Measurements from ENCODE around the gene ZNG1E.
"Not testable (repeated sequence)": the region's sequence is repeated elsewhere in the genome, so short reads cannot be mapped to it uniquely, and the experiment has no call there.

ZNG1E gene

GRCh38 chr9:65675589-65676021, at the start of gene ZNG1E:
ZNG1E (plus strand) TSS chr9:65675928; CDS start chr9:65675977, 49 bp downstream.
- peak; percentile 50 for DNase-seq

- DNase-seq = not testable (repeated sequence)
These were observed 2.1 kb upstream of the ZNG1E start for GRCh38 chr9:65673579-65673978.

- not testable (repeated sequence) for DNase-seq
These were observed 710 bp upstream of the ZNG1E start for GRCh38 chr9:65675018-65675417.

DNA sequence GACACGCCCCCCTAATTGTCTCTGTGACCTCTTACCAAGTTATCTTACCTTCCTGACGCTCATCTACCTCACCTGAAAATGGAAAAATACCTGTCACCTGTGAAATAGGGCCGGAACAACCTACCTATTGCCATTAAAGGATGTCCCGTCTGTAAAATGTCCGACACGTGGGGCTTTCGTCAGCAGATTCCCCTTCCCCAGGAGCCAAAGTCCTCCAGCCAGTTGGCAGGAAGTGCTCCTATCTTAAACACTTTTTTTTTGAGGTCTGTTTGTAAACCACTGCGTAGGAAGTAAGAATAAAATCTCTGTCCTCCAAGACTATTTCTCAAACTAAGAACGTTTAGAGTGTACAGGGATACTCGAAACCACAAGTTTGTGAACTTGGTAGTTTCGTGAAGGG, 661 bp downstream of the ZNG1E start:
- DNase-seq = peak; percentile 8

DNA sequence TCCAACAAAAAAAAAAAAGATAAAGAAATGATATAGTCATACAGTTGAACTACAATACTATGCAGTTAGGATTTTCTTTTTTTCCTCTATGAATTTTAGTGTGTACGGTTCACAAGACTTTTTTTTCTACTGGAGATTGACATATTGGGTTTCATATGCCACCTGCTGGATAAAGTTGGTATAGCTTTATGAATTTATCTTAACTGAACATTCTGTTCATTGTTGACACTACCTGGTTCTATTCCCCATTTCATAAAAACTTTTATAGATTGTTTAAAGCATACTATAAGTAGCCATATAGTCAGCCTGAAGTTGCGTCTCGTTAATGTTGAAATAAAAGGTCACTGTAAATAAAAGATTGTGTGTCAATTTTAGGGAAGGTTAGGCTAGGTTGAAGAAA, 2.8 kb downstream of the ZNG1E start:
- DNase-seq = not testable (repeated sequence)

DNA sequence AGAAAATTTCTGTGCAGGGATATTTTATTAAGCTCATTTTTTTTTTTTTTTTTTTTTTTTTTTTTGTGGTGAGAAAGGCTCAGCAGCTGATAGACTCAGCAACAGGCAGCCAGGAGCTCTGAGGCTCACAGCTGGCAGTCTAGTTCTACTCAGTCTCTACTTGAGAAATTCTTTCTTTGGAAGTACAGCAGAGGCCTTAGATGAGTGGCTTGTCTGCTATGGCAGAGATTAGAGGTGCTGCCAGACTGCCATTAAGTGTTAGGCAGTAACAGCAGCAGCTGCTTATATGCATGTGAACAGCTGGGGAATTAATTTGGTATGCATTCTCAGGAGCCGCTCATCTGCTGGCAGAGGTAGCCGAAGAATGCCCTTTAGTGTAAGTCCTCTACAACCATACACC, 27.8 kb downstream of the ZNG1E start:
- DNase-seq = not testable (repeated sequence)

GRCh38 chr9:65714445-65714844, 38.7 kb downstream of the ZNG1E start:
- DNase-seq = not testable (repeated sequence)

- not testable (repeated sequence) for DNase-seq
These were observed 61.4 kb downstream of the ZNG1E start, which contains the start of gene FOXD4L4 for GRCh38 chr9:65737096-65737564. FOXD4L4 (plus strand) TSS chr9:65737146; CDS start chr9:65737146, 0 bp downstream.

GRCh38 chr9:65738133-65738532, 62.4 kb downstream of the ZNG1E start:
- DNase-seq = not testable (repeated sequence)
